Esophagus muscularis mucosa (tissue), 4 donors: ENCODE data around the gene GPATCH4. TPM values are rescaled to one million over a fixed set of nuclear protein-coding genes. Genes with fewer than 3 reads are reported as not detected.
"Not testable (repeated sequence)": the region's sequence is repeated elsewhere in the genome, so short reads cannot be mapped to it uniquely, and the experiment has no call there.

ENCODE experiments used
- DNase-seq: peaks from one replicate; pipeline ENCODE4 v3.0.0-alpha.2; 2017; ENCODE audit errors: extremely low spot score
- H3K27ac ChIP-seq, 4 donors: fragments of 200-600 bp; sonication (generic); replicated peaks in 1 of 4; 1 replicate in 3 of 4; 2 replicates in 1 of 4; pipeline ENCODE4 v1.5.1; 2016 to 2019; ENCODE audit warnings: mild to moderate bottlenecking in 1 of 4
- H3K27me3 ChIP-seq, 4 donors: fragments of 200-600 bp; sonication (generic); one replicate each; pipeline versions ENCODE4 v1.5.1 to v1.6.0; 2016 to 2019
- H3K36me3 ChIP-seq, 4 donors: fragments of 200-600 bp; sonication (generic); one replicate each; pipeline ENCODE4 v1.5.1; 2016 to 2019
- H3K4me1 ChIP-seq, 4 donors: fragments of 200-600 bp; sonication (generic); one replicate each; pipeline ENCODE4 v1.5.1; 2016 to 2019
- H3K4me3 ChIP-seq, 4 donors: fragments of 200-600 bp; sonication (generic); 1 replicate in 2 of 4; 2 replicates in 2 of 4; pipeline ENCODE4 v1.5.1; 2016 to 2019; ENCODE audit warnings: mild to moderate bottlenecking in 4 of 4, moderate library complexity in 1 of 4
- H3K9me3 ChIP-seq, 4 donors: fragments of 200-600 bp; sonication (generic); 1 replicate in 3 of 4; 2 replicates in 1 of 4; pipeline ENCODE4 v1.5.1; 2016 to 2019
- EP300 ChIP-seq: sonication (generic); formaldehyde crosslinking; IDR thresholded peaks from one replicate; pipeline ENCODE4 v1.6.1; 2017; ENCODE audit warnings: antibody characterized with exemption
- POLR2A ChIP-seq: fragments of 450-650 bp; IDR thresholded peaks from one replicate; pipeline ENCODE4 v1.6.1; 2017; ENCODE audit warnings: antibody characterized with exemption, moderate library complexity, mild to moderate bottlenecking, low read depth
- POLR2AphosphoS5 ChIP-seq, 2 donors: sonication (generic); formaldehyde crosslinking; IDR thresholded peaks; one replicate each; pipeline ENCODE4 v1.6.1; 2017; ENCODE audit warnings: antibody characterized with exemption in 2 of 2
- WGBS: methylation state at CpG from one replicate; pipeline ENCODE4 v1.1.5; 2018; 5-methylcytosine and 5-hydroxymethylcytosine counted together
- intact Hi-C: fragments of 100-400 bp; cut with DNase I; formaldehyde crosslinking; loops from one replicate; pipeline ENCODE4 v1.15.1; 2023
- total RNA-seq, 4 donors: library from RNA; depleted of rRNA; stranded (reverse); fragments of >200 nt; gene quantifications; one replicate each; pipeline versions ENCODE4 v1.1.0 to v1.2.1, GENCODE V29; 2016
- TF ChIP-seq, protein P1 (sequence below), 3 experiments: fragments of 200-600 bp in 2 of 3; fragments of 450-650 bp in 1 of 3; sonication (generic) in 2 of 3; IDR thresholded peaks; one replicate each; pipeline ENCODE4 v1.5.1; 2017 to 2019; ENCODE audit warnings: antibody characterized with exemption in 3 of 3, mild to moderate bottlenecking in 2 of 3, moderate library complexity in 1 of 3

Gene GPATCH4
- total RNA-seq, 4 donors from 2014 or later = 22.6 to 32.8 (median 26.4) TPM

DNA sequence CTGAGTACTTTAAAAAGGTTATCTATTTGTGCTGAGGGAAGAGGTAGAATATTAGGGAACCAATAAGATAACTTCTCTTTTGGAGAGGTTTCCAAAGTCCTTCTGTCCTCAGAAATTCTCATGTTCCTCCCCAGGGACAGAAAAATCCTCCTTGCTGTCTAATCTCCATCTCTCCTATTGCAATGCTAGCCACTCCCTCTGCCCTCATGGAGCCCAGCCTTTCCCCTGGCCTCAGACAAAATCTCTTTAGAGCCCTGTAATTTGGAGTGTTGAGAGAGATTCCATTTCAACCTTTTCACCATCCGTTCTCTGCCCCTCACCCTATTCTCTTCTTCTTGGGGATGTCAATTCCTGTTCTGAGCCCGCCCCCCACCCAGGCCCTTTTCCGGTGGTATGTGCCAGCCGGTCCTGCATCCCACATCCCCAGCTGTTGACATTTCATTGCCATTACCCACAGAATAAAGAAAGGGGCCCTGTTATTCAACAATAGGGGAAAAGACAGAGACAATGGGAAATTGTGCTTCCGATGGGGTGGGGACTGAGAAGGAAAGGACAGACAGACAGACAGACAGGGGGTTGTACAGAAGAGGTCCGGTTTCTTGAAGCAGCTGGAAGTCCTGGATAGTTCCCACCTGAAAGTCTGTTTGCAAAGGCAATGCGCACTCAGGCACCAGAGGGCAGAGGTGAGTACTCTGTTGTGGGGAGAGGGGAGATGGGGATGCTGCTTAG, 17.7 kb upstream of the GPATCH4 start, which contains the start of gene HAPLN2:
Gene HAPLN2 (plus strand): TSS at position 563 of the 729 bp plus-strand sequence. CDS start 4,076 bp downstream, outside the sequence.
- intact Hi-C loops = loop anchor here (5.0 kb wide), 1 partner anchor 232 kb away; no protein-coding TSS in a partner anchor
- no peak for TF ChIP-seq POLR2AphosphoS5 (IDR thresholded peaks at IDR 0.05)
- TF ChIP-seq, protein P1, sequence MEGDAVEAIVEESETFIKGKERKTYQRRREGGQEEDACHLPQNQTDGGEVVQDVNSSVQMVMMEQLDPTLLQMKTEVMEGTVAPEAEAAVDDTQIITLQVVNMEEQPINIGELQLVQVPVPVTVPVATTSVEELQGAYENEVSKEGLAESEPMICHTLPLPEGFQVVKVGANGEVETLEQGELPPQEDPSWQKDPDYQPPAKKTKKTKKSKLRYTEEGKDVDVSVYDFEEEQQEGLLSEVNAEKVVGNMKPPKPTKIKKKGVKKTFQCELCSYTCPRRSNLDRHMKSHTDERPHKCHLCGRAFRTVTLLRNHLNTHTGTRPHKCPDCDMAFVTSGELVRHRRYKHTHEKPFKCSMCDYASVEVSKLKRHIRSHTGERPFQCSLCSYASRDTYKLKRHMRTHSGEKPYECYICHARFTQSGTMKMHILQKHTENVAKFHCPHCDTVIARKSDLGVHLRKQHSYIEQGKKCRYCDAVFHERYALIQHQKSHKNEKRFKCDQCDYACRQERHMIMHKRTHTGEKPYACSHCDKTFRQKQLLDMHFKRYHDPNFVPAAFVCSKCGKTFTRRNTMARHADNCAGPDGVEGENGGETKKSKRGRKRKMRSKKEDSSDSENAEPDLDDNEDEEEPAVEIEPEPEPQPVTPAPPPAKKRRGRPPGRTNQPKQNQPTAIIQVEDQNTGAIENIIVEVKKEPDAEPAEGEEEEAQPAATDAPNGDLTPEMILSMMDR (IDR thresholded peaks at IDR 0.05) = peak in 1 of 3 experiments; percentile 12
- no peaks in the 10 kb centered on the region for H3K36me3 ChIP-seq

DNA sequence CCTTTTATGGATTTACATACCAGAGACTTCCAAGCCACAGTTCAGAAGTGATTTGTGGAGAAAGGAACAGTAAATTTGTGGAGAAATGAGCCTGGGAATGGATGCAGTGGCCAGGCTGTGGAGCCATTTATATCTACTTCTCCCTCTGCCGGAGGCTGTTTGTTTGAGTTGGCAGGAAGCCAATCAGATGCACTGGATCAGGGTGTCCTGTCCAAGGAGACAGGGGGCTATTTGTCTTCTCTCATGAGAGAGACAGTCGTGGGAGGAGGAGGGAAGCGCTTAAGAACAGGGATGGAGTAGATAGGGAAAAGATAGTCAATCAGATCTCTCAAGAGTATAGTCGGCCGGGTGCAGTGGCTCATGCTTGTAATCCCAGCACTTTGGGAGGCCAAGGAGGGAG, 15.2 kb upstream of the GPATCH4 start:
- Histone ChIP-seq H3K36me3 (no peaks in the 10 kb centered on the region), H3K27ac (peak overlapping the region; percentile 73 to 86 (median 82)), H3K4me3 (peak overlapping the region; percentile 11 to 29 (median 18)), H3K9me3 (no peaks in the 10 kb centered on the region), H3K4me1 (peaks cover 17 to 34% (median 30%) of the 10 kb centered on the region in 4 donors), H3K27me3 (peaks cover 0 to 5% (median 0%) of the 10 kb centered on the region in 4 donors)
- intact Hi-C loops = loop anchor here (5.0 kb wide), 1 partner anchor 229 kb away; no protein-coding TSS in a partner anchor
- no peak for DNase-seq
- no peak for TF ChIP-seq POLR2A
- peak; percentile 56 for TF ChIP-seq EP300
- peak; percentile 74 to 83 for TF ChIP-seq POLR2AphosphoS5 (IDR thresholded peaks at IDR 0.05)
- TF ChIP-seq, protein P1 (IDR thresholded peaks at IDR 0.05) = peak in 2 of 3 experiments; percentile 9 to 13
- WGBS = 5% methylated on average over 5 of the region's 5 CpGs

More for the DNA sequence above, 17.7 kb upstream of the GPATCH4 start, which contains the start of gene HAPLN2:
- Histone ChIP-seq H3K27me3 (peaks cover 0 to 17% (median 2%) of the 10 kb centered on the region in 4 donors), H3K4me1 (peaks cover 21 to 42% (median 35%) of the 10 kb centered on the region in 4 donors), H3K9me3 (no peaks in the 10 kb centered on the region), H3K27ac (peak within 1 kb of the TSS in 1 of 4 donors; percentile 9), H3K4me3 (no peak within 1 kb of the TSS)
- no peak for DNase-seq
- WGBS = 34% methylated on average over 7 of the region's 7 CpGs

DNA sequence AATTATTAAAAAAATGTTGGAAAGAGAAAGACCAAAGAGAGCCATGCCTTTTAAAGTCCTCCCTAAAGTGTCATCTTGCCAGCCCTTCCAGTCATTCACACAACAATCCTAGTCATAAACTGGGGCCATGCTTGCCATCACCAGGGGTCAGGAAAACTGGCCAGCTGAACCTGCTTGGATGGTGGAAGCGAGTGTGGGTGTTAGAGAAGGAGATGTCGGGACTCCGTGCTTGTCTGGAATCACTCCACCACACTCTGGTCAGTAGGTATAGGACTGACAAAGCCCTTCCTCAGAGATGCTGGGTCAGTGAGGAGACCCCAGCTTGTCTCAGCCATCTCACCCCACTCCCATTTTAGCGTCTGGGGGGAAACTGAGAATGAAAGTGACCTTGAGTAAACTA, 14.7 kb upstream of the GPATCH4 start:
- no peak for DNase-seq
- intact Hi-C loops = loop anchor here (5.0 kb wide), 1 partner anchor 229 kb away; no protein-coding TSS in a partner anchor
- Histone ChIP-seq H3K36me3 (no peaks in the 10 kb centered on the region), H3K4me1 (peaks cover 17 to 34% (median 30%) of the 10 kb centered on the region in 4 donors), H3K27ac (peak overlapping the region; percentile 73 to 86 (median 82)), H3K9me3 (no peaks in the 10 kb centered on the region), H3K27me3 (peaks cover 0 to 5% (median 0%) of the 10 kb centered on the region in 4 donors), H3K4me3 (peak overlapping the region; percentile 11 to 29 (median 18))
- WGBS = 18% methylated on average over 4 of the region's 4 CpGs
- peak in 1 of 2 donors; percentile 12 for TF ChIP-seq POLR2AphosphoS5 (IDR thresholded peaks at IDR 0.05)
- TF ChIP-seq POLR2A = no peak
- no peak for TF ChIP-seq EP300
- TF ChIP-seq, protein P1 (IDR thresholded peaks at IDR 0.05) = peak in 1 of 3 experiments; percentile 7

DNA sequence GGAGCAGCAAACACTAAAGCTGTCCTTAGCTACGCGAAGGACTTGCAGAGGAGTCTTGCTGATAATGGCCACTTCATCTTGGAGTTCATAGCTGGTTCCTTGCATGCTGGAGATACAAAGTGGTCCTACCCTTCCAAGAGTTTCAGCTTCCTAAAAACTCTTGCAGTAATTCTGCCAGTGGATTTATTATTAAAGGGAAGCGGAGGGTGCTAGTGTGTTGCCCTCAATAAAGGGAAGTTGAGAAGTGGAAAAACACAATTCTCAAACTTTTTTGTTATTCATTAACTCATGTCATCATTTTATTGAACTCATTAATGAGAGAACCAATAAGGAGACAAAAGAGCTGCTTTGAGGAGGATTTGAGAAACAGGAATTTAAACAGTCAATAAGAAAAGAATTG, 11.4 kb upstream of the GPATCH4 start:
- Histone ChIP-seq H3K4me3 (no peak overlapping the region), H3K27ac (no peak overlapping the region), H3K27me3 (no peaks in the 10 kb centered on the region), H3K9me3 (no peaks in the 10 kb centered on the region), H3K36me3 (no peaks in the 10 kb centered on the region), H3K4me1 (peaks cover 17 to 42% (median 40%) of the 10 kb centered on the region in 4 donors)
- 67% methylated on average over 3 of the region's 3 CpGs for WGBS
- no peak for DNase-seq
- TF ChIP-seq, protein P1 (IDR thresholded peaks at IDR 0.05) = no peak
- TF ChIP-seq POLR2AphosphoS5 (IDR thresholded peaks at IDR 0.05) (no peak), POLR2A (no peak), EP300 (no peak)
- intact Hi-C loops = no loop called here

DNA sequence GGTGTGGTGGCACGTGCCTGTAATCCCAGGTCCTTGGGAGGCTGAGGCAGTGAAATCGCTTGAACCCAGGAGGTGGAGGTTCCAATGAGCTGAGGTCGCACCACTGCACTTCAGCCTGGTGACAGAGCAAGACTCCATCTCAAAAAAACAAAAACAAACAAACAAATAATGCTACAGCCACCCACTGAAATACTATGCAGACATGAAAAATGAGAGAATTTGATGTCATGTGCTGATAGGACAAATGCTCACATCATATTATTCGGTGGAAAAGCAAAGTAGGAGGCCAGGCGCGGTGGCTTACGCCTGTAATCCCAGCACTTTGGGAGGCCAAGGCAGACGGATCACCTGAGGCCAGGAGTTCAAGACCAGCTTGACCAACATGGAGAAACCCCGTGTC, 8.8 kb upstream of the GPATCH4 start:
- H3K36me3 ChIP-seq, H3K9me3 ChIP-seq, H3K4me3 ChIP-seq, DNase-seq, H3K27ac ChIP-seq, H3K27me3 ChIP-seq, intact Hi-C loops: not testable (repeated sequence)
- 94% methylated on average over 9 of the region's 9 CpGs for WGBS
- H3K4me1 ChIP-seq = peaks cover 3 to 22% (median 16%) of the 10 kb centered on the region in 4 donors
